Progenitor cell of endocrine pancreas (in vitro differentiated cells): ENCODE results near the gene POU6F1. TPM values are rescaled to one million over a fixed set of nuclear protein-coding genes. Genes with fewer than 3 reads are reported as not detected.

Experiments used
- DNase-seq: peaks from one replicate; pipeline ENCODE4 v3.0.0; 2021; ENCODE audit warnings: low spot score; ENCODE audit not compliant: unreplicated experiment
- H3K27ac Mint-ChIP-seq: 2 replicates; pipeline ENCODE4 v1.8.0; 2021; ENCODE audit warnings: mild to moderate bottlenecking, moderate library complexity, mixed read lengths
- H3K27me3 Mint-ChIP-seq: 2 replicates; pipeline ENCODE4 v1.8.0; 2021; ENCODE audit warnings: mixed read lengths
- H3K36me3 Mint-ChIP-seq: 2 replicates; pipeline ENCODE4 v1.8.0; 2022; ENCODE audit warnings: mixed read lengths; ENCODE audit not compliant: insufficient read depth
- H3K4me1 Mint-ChIP-seq: 2 replicates; pipeline ENCODE4 v1.8.0; 2021; ENCODE audit warnings: low read depth, mixed read lengths
- H3K4me3 Mint-ChIP-seq: 2 replicates; pipeline ENCODE4 v1.8.0; 2021; ENCODE audit warnings: low read depth, mild to moderate bottlenecking, moderate library complexity, mixed read lengths
- H3K9me3 Mint-ChIP-seq: 2 replicates; pipeline ENCODE4 v1.8.0; 2021; ENCODE audit warnings: low read depth, mixed read lengths
- CTCF ChIP-seq: fragments of 200-600 bp; sonication (generic); IDR thresholded peaks from one replicate; pipeline ENCODE4 v1.5.0; 2021; ENCODE audit warnings: antibody characterized with exemption, mild to moderate bottlenecking; ENCODE audit not compliant: unreplicated experiment
- total RNA-seq: library from RNA; stranded (reverse); gene quantifications from 2 replicates; pipeline ENCODE4 v1.2.1, GENCODE V29; 2021

POU6F1 gene
- total RNA-seq, 1 donor from 2014 or later: 8.2 TPM

GRCh38 chr12:51188359-51189051 is 29.4 kb downstream of the POU6F1 start:
- no peak overlapping the region for H3K4me3 Mint-ChIP-seq
- H3K4me1 Mint-ChIP-seq: peaks cover 4% of the 10 kb centered on the region
- no peaks in the 10 kb centered on the region for H3K9me3 Mint-ChIP-seq
- peaks cover 3% of the 10 kb centered on the region for H3K27me3 Mint-ChIP-seq
- no peaks in the 10 kb centered on the region for H3K36me3 Mint-ChIP-seq
- H3K27ac Mint-ChIP-seq: no peak overlapping the region
- no peak for TF ChIP-seq CTCF
- no peak for DNase-seq

GRCh38 chr12:51187370-51187987 is 30.4 kb downstream of the POU6F1 start:
- no peak for DNase-seq
- Mint-ChIP-seq H3K4me3 (no peak overlapping the region), H3K27ac (no peak overlapping the region), H3K36me3 (no peaks in the 10 kb centered on the region), H3K4me1 (peaks cover 4% of the 10 kb centered on the region), H3K9me3 (no peaks in the 10 kb centered on the region), H3K27me3 (peaks cover 4% of the 10 kb centered on the region)
- TF ChIP-seq CTCF: no peak

- H3K4me3 Mint-ChIP-seq: no peak overlapping the region
- no peak for TF ChIP-seq CTCF
- no peak for DNase-seq
- H3K4me1 Mint-ChIP-seq: peaks cover 4% of the 10 kb centered on the region
- no peaks in the 10 kb centered on the region for H3K9me3 Mint-ChIP-seq
- no peaks in the 10 kb centered on the region for H3K36me3 Mint-ChIP-seq
- no peak overlapping the region for H3K27ac Mint-ChIP-seq
- peaks cover 4% of the 10 kb centered on the region for H3K27me3 Mint-ChIP-seq
Observed at GRCh38 chr12:51186465-51187085, 31.3 kb downstream of the POU6F1 start.

GRCh38 chr12:51185171-51185717 is 32.6 kb downstream of the POU6F1 start:
- Mint-ChIP-seq H3K9me3 (no peaks in the 10 kb centered on the region), H3K4me1 (peaks cover 4% of the 10 kb centered on the region), H3K36me3 (no peaks in the 10 kb centered on the region), H3K27me3 (peaks cover 4% of the 10 kb centered on the region), H3K27ac (no peak overlapping the region), H3K4me3 (no peak overlapping the region)
- DNase-seq: no peak
- no peak for TF ChIP-seq CTCF

GRCh38 chr12:51183816-51184215 is 34.0 kb downstream of the POU6F1 start:
- Mint-ChIP-seq H3K4me3 (no peak overlapping the region), H3K36me3 (no peaks in the 10 kb centered on the region), H3K27ac (no peak overlapping the region), H3K9me3 (no peaks in the 10 kb centered on the region), H3K27me3 (peaks cover 4% of the 10 kb centered on the region), H3K4me1 (peaks cover 4% of the 10 kb centered on the region)
- no peak for TF ChIP-seq CTCF
- no peak for DNase-seq
